HCT116 (cell line): ENCODE measurements around the gene CSNK2A2. TPM values are rescaled to one million over a fixed set of nuclear protein-coding genes. Genes with fewer than 3 reads are reported as not detected.

Experiments used
- ATAC-seq: fragments of 200-7000 bp; cut with Tn5 transposase; 2 replicates; pipeline ENCODE4 v1.9.1; 2020; ENCODE audit warnings: mild to moderate bottlenecking, moderate library complexity
- BruUV-seq: library from RNA; stranded (reverse); fragments of 400-500 nt; replicated peaks from 2 replicates; lab custom pipeline; 2021; lab: Mats Ljungman, UMichigan
- CTCF ChIA-PET: fragments of 300-600 bp; sonication (Branson Sonifier 250); formaldehyde crosslinking; loops from one replicate; lab custom pipeline; 2021; ENCODE audit warnings: antibody characterized with exemption; lab: Charles Lee
- POLR2A ChIA-PET: fragments of 300-600, 350-600 bp; sonication (Branson Sonifier 250); formaldehyde crosslinking; loops from one replicate; lab custom pipeline; 2021; ENCODE audit warnings: antibody characterized with exemption; lab: Charles Lee
- RAD21 ChIA-PET, 2 experiments: fragments of 300-600 bp; sonication (Branson Sonifier 250); formaldehyde crosslinking; loops; one replicate each; lab custom pipeline; 2023; ENCODE audit warnings: low total read pairs in 2 of 2; ENCODE audit not compliant: uncharacterized antibody in 2 of 2, unreplicated experiment in 2 of 2, low non-redundant PET in 1 of 2; lab: Charles Lee
- DNase-seq: peaks from one replicate; pipeline ENCODE4 v3.0.0-alpha.2; 2010; ENCODE audit warnings: low read depth, low spot score
- H2AFZ ChIP-seq: fragments of 200-600 bp; shearing (Covaris generic), sonication (generic); 2 replicates; pipeline ENCODE4 v1.6.1; 2017; ENCODE audit warnings: low read depth, mixed run types, mixed read lengths, antibody characterized with exemption, low read length; ENCODE audit not compliant: poor library complexity, severe bottlenecking
- H3K27ac ChIP-seq: 2 replicates; pipeline ENCODE4 v1.5.1; 2012; ENCODE audit warnings: low read depth, low read length
- H3K27me3 ChIP-seq: fragments of 200-600 bp; sonication (generic); 2 replicates; pipeline ENCODE4 v1.6.1; 2016; ENCODE audit warnings: mixed run types, low read length, mixed read lengths; ENCODE audit not compliant: insufficient read depth
- H3K36me3 ChIP-seq, 2 experiments: fragments of 200-500 bp in 1 of 2; fragments of 200-600 bp in 1 of 2; sonication (Bioruptor generic) in 1 of 2; sonication (generic) in 1 of 2; 2 replicates each; pipeline versions ENCODE4 v1.5.1 to v1.6.1; 2014 to 2016; ENCODE audit warnings: low read length in 2 of 2, inconsistent platforms in 1 of 2, mixed read lengths in 1 of 2, mixed run types in 1 of 2; ENCODE audit not compliant: insufficient read depth in 2 of 2, control insufficient read depth in 1 of 2
- H3K4me1 ChIP-seq, 2 experiments: fragments of 200-600 bp in 1 of 2; sonication (generic) in 1 of 2; 2 replicates each; pipeline versions ENCODE4 v1.5.1 to v1.6.1; 2012 to 2017; ENCODE audit warnings: low read length in 2 of 2, inconsistent platforms in 1 of 2, mild to moderate bottlenecking in 1 of 2, mixed read lengths in 1 of 2, mixed run types in 1 of 2, moderate library complexity in 1 of 2; ENCODE audit not compliant: insufficient read depth in 2 of 2, control insufficient read depth in 1 of 2
- H3K4me2 ChIP-seq: fragments of 200-600 bp; sonication (generic); 2 replicates; pipeline ENCODE4 v1.6.1; 2017; ENCODE audit warnings: mixed run types, low read length, mixed read lengths
- H3K4me3 ChIP-seq, 2 experiments: fragments of 200-600 bp in 1 of 2; sonication (generic) in 1 of 2; replicated peaks in 1 of 2; 2 replicates each; pipeline ENCODE4 v1.5.1; 2011 to 2016; ENCODE audit warnings: low read length in 2 of 2, control low read depth in 1 of 2, low read depth in 1 of 2, mild to moderate bottlenecking in 1 of 2, mixed read lengths in 1 of 2, mixed run types in 1 of 2
- H3K79me2 ChIP-seq: fragments of 200-600 bp; sonication (generic); 2 replicates; pipeline ENCODE4 v1.6.1; 2017; ENCODE audit warnings: mild to moderate bottlenecking, mixed run types, low read length, moderate library complexity, mixed read lengths; ENCODE audit not compliant: insufficient read depth
- H3K9ac ChIP-seq: fragments of 200-600 bp; sonication (generic); 2 replicates; pipeline ENCODE4 v1.6.1; 2016; ENCODE audit warnings: low read length, mixed read lengths
- H3K9me2 ChIP-seq: fragments of 200-600 bp; sonication (generic), shearing (Covaris generic); 2 replicates; pipeline ENCODE4 v1.6.1; 2017; ENCODE audit warnings: mixed run types, mild to moderate bottlenecking, moderate library complexity; ENCODE audit not compliant: insufficient read depth
- H3K9me3 ChIP-seq, 2 experiments: fragments of 200-500 bp in 1 of 2; fragments of 200-600 bp in 1 of 2; sonication (Bioruptor generic) in 1 of 2; sonication (generic) in 1 of 2; 2 replicates each; pipeline ENCODE4 v1.6.1; 2014 to 2017; ENCODE audit warnings: low read length in 2 of 2, mixed read lengths in 2 of 2, inconsistent platforms in 1 of 2, low read depth in 1 of 2, mild to moderate bottlenecking in 1 of 2, mixed run types in 1 of 2, moderate library complexity in 1 of 2; ENCODE audit not compliant: control insufficient read depth in 1 of 2, insufficient read depth in 1 of 2
- H4K20me1 ChIP-seq: fragments of 200-600 bp; sonication (generic), shearing (Covaris generic); 2 replicates; pipeline ENCODE4 v1.6.1; 2017; ENCODE audit warnings: mixed run types, mild to moderate bottlenecking, moderate library complexity; ENCODE audit not compliant: insufficient read depth
- EZH2 ChIP-seq: fragments of 200-600 bp; sonication (generic); IDR thresholded peaks from 2 replicates; pipeline ENCODE4 v1.6.1; 2017; ENCODE audit warnings: antibody characterized with exemption, mixed run types
- EZH2phosphoT487 ChIP-seq: fragments of 200-600 bp; IDR thresholded peaks from 2 replicates; pipeline ENCODE4 v1.6.1; 2018; ENCODE audit warnings: antibody characterized with exemption, borderline replicate concordance
- RAD21 ChIP-seq: IDR thresholded peaks from 2 replicates; pipeline ENCODE4 v1.6.1; 2012; ENCODE audit warnings: low read depth, mild to moderate bottlenecking
- REST ChIP-seq: IDR thresholded peaks from 2 replicates; pipeline ENCODE4 v1.6.1; 2012; ENCODE audit warnings: low read depth
- TCF7L2 ChIP-seq: IDR thresholded peaks from 2 replicates; pipeline ENCODE4 v1.7.0; 2011; ENCODE audit warnings: borderline replicate concordance, inconsistent platforms; ENCODE audit not compliant: insufficient read depth, insufficient read length; ENCODE audit errors: extremely low read depth
- ZNF274 ChIP-seq: fragments of 200-500 bp; sonication (Bioruptor generic); IDR thresholded peaks from 2 replicates; pipeline ENCODE4 v1.6.1; 2014; ENCODE audit warnings: mild to moderate bottlenecking, low read depth, low read length, inconsistent platforms
- intact Hi-C: fragments of 100-400 bp; cut with micrococcal nuclease; formaldehyde crosslinking; loops from 2 replicates; pipeline ENCODE4 v1.10.0; 2022
- total RNA-seq: library from RNA; stranded (reverse); gene quantifications from one replicate; pipeline ENCODE4 v1.2.1, GENCODE V29; 2021; ENCODE audit not compliant: unreplicated experiment

CSNK2A2 gene
- total RNA-seq, 1 experiment from 2014 or later = 97.7 TPM

- no peak for ATAC-seq
- H3K27me3 ChIP-seq = no peaks in the 10 kb centered on the region
- TF ChIP-seq ZNF274 (no peak), REST (no peak), EZH2 (no peak), TCF7L2 (no peak), RAD21 (no peak), EZH2phosphoT487 (no peak)
- TF ChIP-seq, all 23 proteins: peak for 0
- H2AFZ ChIP-seq = no peak overlapping the region
- ChIA-PET RAD21 (no interaction called here), CTCF (interaction anchor here (1.5 kb wide), 1 partner anchor 29 kb away, joined by 3 read pairs; no protein-coding TSS in a partner anchor), POLR2A (no interaction called here)
- H3K4me3 ChIP-seq = no peak overlapping the region
- BruUV-seq = no TSS peak
- no peak for DNase-seq
- intact Hi-C loops = no loop called here
- peaks cover 29% of the 10 kb centered on the region; the same call in 1 of the 2 replicates for H4K20me1 ChIP-seq
- H3K4me2 ChIP-seq = no peak overlapping the region
- no peaks in the 10 kb centered on the region for H3K9me2 ChIP-seq
- H3K27ac ChIP-seq = no peak overlapping the region
- peaks cover 79% of the 10 kb centered on the region for H3K79me2 ChIP-seq
- peaks cover 14 to 35% of the 10 kb centered on the region in 2 experiments; a peak in 3 of 4 replicates for H3K4me1 ChIP-seq
- H3K9me3 ChIP-seq = no peaks in the 10 kb centered on the region
- H3K9ac ChIP-seq = no peak overlapping the region
- no peaks in the 10 kb centered on the region for H3K36me3 ChIP-seq
These were observed 72.0 kb downstream of the CSNK2A2 start for GRCh38 chr16:58125781-58126335.
